GM13977 (cell line): ENCODE results near the gene COL15A1.

Experiments used
- DNase-seq: peaks from one replicate; pipeline ENCODE4 v3.0.0; 2012; ENCODE audit warnings: low spot score
- in situ Hi-C: fragments of 300-500 bp; cut with MboI; formaldehyde crosslinking; loops from one replicate; pipeline ENCODE4 v1.12.0; 2022; ENCODE audit warnings: low sequenced_read_pairs, low pct_unique_long_range_greater_than_20kb, mixed read lengths, inconsistent platforms; ENCODE audit not compliant: unreplicated experiment
- TF ChIP-seq, protein P1 (sequence below): IDR thresholded peaks from 2 replicates; pipeline ENCODE4 v1.5.1; 2012; ENCODE audit warnings: mild to moderate bottlenecking, control low read depth; ENCODE audit not compliant: insufficient read depth; ENCODE audit errors: extremely low read depth, missing control alignments

Gene COL15A1

DNA sequence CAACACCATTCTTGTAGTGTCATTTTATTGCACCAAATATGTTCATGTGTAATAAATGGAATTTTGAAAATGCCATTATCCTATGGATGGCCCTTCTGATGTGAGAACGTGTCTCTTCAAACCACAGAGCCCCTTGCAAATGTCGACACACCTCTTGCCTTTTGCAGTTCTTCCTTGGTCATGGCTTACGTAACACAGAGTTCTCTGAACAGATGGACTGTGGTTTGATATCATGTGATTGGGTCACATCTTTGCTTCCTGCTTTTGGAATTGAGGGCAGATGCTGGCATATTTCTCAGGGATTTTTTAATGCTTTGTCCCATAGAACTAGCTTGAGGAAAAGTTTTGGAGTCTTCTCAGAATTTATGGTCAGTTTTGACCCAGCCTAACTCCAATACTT lies 165.8 kb downstream of the COL15A1 start:
- TF ChIP-seq, protein P1, sequence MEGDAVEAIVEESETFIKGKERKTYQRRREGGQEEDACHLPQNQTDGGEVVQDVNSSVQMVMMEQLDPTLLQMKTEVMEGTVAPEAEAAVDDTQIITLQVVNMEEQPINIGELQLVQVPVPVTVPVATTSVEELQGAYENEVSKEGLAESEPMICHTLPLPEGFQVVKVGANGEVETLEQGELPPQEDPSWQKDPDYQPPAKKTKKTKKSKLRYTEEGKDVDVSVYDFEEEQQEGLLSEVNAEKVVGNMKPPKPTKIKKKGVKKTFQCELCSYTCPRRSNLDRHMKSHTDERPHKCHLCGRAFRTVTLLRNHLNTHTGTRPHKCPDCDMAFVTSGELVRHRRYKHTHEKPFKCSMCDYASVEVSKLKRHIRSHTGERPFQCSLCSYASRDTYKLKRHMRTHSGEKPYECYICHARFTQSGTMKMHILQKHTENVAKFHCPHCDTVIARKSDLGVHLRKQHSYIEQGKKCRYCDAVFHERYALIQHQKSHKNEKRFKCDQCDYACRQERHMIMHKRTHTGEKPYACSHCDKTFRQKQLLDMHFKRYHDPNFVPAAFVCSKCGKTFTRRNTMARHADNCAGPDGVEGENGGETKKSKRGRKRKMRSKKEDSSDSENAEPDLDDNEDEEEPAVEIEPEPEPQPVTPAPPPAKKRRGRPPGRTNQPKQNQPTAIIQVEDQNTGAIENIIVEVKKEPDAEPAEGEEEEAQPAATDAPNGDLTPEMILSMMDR: no peak
- in situ Hi-C loops: no loop called here
- DNase-seq: no peak

DNA sequence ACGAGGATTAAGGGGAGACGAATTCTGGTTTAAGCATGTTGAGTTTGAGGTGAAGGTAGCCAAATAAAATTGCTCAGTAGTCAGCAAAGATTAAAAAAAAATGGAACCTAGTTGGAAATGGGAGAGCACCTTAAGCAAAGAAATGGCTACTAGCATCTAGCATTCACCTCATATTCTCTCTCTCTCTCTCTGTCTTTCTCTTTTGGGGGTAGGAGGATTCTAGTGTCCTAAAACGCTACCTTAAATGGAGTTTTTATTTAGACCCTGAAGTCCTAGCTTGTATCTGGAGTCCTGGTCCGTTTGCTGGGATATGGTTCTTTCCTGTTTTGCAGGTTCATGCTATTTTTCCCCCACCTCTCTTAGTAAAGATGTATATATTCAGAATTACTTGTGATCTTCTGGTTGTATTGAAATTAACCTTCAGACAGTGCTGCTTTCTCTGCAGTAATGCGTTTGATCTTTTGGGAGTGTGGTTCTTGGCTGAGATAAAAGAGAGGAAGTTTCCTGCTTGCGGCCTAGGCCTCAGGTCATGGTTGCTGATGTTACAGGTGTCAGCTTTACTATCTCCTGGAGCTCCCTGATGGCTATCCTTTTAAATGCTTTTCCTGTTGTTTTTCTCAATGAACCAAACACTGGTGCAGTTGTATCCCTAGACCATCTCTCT lies 169.2 kb downstream of the COL15A1 start:
- no peak for DNase-seq
- TF ChIP-seq, protein P1: no peak
- in situ Hi-C loops: no loop called here

DNA sequence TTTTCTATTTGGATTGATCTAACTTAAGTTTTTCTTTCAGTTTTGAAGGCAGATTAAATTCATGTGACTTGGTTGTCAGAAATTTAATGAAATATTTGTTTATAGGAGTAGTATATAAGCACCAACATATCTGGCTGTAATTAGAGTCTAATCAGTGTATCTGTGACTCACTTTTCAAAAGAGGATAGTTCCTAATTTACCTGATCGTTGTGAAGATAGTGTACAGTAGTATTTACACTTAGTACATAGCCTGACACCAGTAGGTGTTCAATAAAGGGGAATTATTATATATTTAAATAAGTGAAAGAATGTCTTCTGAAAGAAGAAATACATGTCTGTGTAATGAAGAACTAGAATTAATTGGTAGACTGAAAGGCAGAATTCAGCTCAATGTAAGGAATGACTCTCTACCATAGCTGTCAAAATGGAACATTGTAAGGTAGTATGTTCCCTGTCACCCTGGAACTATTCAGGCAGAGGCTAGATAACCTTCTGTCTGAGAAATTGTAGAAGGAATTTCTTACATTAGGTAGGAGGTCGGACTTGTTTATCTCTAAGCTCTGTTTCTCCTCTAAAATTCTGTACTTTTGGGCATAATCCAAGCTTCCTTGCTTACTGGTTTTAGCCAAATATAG lies 169.8 kb downstream of the COL15A1 start:
- DNase-seq: no peak
- in situ Hi-C loops: no loop called here
- TF ChIP-seq, protein P1: no peak

DNA sequence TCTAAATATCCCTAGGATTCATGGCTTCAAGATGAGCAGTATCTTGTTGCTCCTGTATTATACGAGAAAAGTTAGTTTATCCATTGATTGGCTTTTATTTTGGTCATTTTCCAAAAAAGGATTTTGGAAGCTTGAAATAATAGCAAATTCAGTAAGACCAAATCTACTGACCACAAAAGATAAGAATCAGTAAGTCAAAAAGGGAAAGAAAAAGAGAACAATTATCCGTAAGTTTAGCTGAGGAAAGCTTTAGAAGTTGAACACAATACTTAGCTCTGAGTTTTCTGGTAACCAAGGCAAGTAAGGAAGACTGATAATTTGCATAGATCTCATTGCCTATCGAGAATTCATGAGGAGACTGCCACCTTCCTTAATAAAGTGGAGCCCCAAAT lies 170.3 kb downstream of the COL15A1 start:
- TF ChIP-seq, protein P1: no peak
- in situ Hi-C loops: no loop called here
- DNase-seq: no peak

DNA sequence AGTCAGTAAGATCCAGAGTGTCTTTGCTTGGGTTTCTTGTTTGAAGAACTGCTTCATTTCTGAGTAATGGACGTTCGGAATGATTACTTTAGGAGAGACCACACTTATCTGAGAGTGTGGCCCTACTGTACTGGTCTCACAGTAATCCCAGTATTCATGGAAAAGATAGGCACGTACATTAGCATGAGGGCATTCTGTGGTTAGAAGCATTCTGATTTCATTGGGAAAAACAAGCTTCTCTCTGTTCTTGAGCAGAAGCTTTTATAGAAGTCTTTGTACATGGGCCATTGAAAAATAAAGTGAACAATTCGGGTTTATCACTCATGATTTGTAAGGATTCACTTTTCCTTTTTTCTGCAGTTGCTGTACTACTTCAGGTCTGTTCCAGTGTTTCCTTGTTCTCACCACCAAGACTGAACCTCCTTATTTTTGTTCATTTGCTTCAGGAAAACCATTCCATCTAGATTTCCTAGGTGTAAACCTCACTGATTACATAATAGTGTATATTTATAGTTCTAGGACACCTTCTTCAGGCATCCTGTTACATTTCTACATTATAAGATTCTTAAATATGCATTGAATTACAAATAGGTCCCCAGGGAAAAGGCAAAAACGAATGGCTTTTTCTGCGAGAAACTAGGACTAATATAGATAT lies 171.3 kb downstream of the COL15A1 start:
- in situ Hi-C loops: no loop called here
- TF ChIP-seq, protein P1: no peak
- no peak for DNase-seq

DNA sequence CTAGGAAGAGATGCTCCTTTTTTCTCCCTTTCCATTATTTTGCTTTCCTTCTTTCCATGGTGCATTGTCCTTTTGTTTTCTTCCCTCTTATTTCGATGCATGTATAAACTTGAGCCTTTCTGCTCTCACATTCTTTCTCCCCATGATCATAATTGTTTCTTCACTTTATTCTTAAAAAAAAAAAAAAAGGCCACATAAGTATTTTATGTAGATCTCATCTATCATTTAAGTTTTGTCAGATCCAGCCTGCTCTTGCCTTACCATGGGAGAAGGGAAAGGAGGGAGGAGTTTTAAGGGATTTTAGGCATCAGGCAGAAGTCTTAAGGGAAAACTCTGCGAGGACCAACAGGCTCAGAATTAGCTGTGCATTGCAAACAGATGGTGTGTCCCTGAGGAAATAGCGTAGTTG lies 172.3 kb downstream of the COL15A1 start:
- no peak for DNase-seq
- in situ Hi-C loops: no loop called here
- TF ChIP-seq, protein P1: no peak
